ENCODE data around the gene SLC3A2. TPM values are rescaled to one million over a fixed set of nuclear protein-coding genes. Genes with fewer than 3 reads are reported as not detected.

SLC3A2 gene
- total RNA-seq, 1 experiment from 2014 or later, result 290 TPM

GRCh38 chr11:62933750-62934495, 53.2 kb downstream of the SLC3A2 start:
- Histone ChIP-seq H2BK15ac (ENCODE audit: low read depth, low read length) (no peak overlapping the region), H3K9ac (ENCODE audit: extremely low read depth, insufficient read length, low read length) (no peak overlapping the region), H2AK5ac (ENCODE audit: insufficient read length, low read length) (no peak overlapping the region), H2AFZ (ENCODE audit: low read length) (no peak overlapping the region), H4K91ac (ENCODE audit: insufficient read length, low read depth, low read length) (no peak overlapping the region), H3K79me1 (ENCODE audit: insufficient read depth, low read depth, low read length, poor library complexity, severe bottlenecking) (no peaks in the 10 kb centered on the region), H3K9me3 (ENCODE audit: control insufficient read depth, low read depth, low read length) (no peaks in the 10 kb centered on the region), H3K79me2 (ENCODE audit: insufficient read depth, low read length) (no peaks in the 10 kb centered on the region), H2BK120ac (ENCODE audit: low read depth, low read length, poor library complexity, severe bottlenecking) (no peak overlapping the region), H3K4me2 (ENCODE audit: insufficient read depth, insufficient read length, low read length) (no peak overlapping the region), H3K4ac (ENCODE audit: low read depth, low read length) (no peak overlapping the region), H2BK20ac (ENCODE audit: low read depth, low read length, poor library complexity, severe bottlenecking) (no peak overlapping the region), H3K18ac (ENCODE audit: insufficient read length, low read depth, low read length) (no peak overlapping the region), H4K5ac (ENCODE audit: insufficient read length, low read depth, low read length) (no peak overlapping the region), H4K20me1 (ENCODE audit: control insufficient read depth, insufficient read depth, insufficient read length) (no peaks in the 10 kb centered on the region), H3T11ph (ENCODE audit: low read length) (no peak overlapping the region), H3K27ac (ENCODE audit: insufficient read length, low read depth, low read length) (no peak overlapping the region), H2BK12ac (ENCODE audit: insufficient read length, low read depth, low read length) (no peak overlapping the region), H3K23ac (ENCODE audit: insufficient read length, low read depth, low read length) (no peak overlapping the region), H3K23me2 (ENCODE audit: insufficient read length, low read depth, low read length, poor library complexity, severe bottlenecking) (no peaks in the 10 kb centered on the region), H3K4me1 (ENCODE audit: insufficient read depth, low read length) (no peaks in the 10 kb centered on the region; the same call in 1 of the 2 replicates), H4K8ac (replicated peaks; ENCODE audit: insufficient read length, low read depth, low read length) (no peak overlapping the region), H3K14ac (ENCODE audit: insufficient read depth, low read length) (peak overlapping the region; percentile 24; the same call in 1 of the 2 replicates), H2BK5ac (ENCODE audit: insufficient read length, low read length) (no peak overlapping the region), H3K27me3 (ENCODE audit: insufficient read depth, low read length) (no peaks in the 10 kb centered on the region), H3K56ac (ENCODE audit: insufficient read length, low read depth, low read length) (no peak overlapping the region)
- Mint-ChIP-seq H3K36me3 (ENCODE audit: insufficient read depth in 1 of 3, low read depth in 3 of 3) (peaks cover 4 to 9% (median 9%) of the 10 kb centered on the region in 3 experiments; a peak in 6 of 7 replicates), H3K27me3 (ENCODE audit: low read depth) (peaks cover 24% of the 10 kb centered on the region), H3K4me1 (peaks cover 15 to 30% of the 10 kb centered on the region in 2 experiments), H3K27ac (no peak overlapping the region), H3K4me3 (no peak overlapping the region), H3K9me3 (peaks cover 7 to 9% of the 10 kb centered on the region in 2 experiments)
- no CpG with 5 or more reads among the region's 5 CpGs for WGBS (ENCODE audit: extremely low coverage, insufficient read length, low lambda C conversion rate)
- no peak for TF ChIP-seq CTCF (conservative IDR thresholded peaks at IDR 0.05)
- no peak for DNase-seq

Data from H9 (cell line).